ENCODE results near the gene AGA. TPM values are rescaled to one million over a fixed set of nuclear protein-coding genes. Genes with fewer than 3 reads are reported as not detected.

The AGA gene
- total and polyA plus RNA-seq, 10 donors: 7.8 to 24.2 (median 17.4) TPM

GRCh38 chr4:177384856-177385397, 57.3 kb downstream of the AGA start:
- intact Hi-C loops (cut with DNase I; ENCODE audit: low total_unique reads): no loop called here
- DNase-seq: no peak
- no peak overlapping the region for H3K27ac ChIP-seq
- H3K4me1 ChIP-seq: no peaks in the 10 kb centered on the region
- no peaks in the 10 kb centered on the region for H3K36me3 ChIP-seq
- whole genome bisulfite sequencing, 5 donors: 74 to 89% (median 82%) methylated on average over 4 of the region's 4 CpGs
- no peaks in the 10 kb centered on the region for H3K9me3 ChIP-seq
- no peaks in the 10 kb centered on the region for H3K27me3 ChIP-seq (replicated peaks in 1 of 7)
- TF ChIP-seq CTCF (IDR thresholded peaks at IDR 0.05 in 8 of 11, conservative IDR thresholded peaks at IDR 0.05 in 3 of 11) (no peak), POLR2A (IDR thresholded peaks at IDR 0.05) (no peak), POLR2AphosphoS5 (IDR thresholded peaks at IDR 0.05) (no peak)
- H3K4me3 ChIP-seq: no peak overlapping the region

- no peaks in the 10 kb centered on the region for H3K9me3 ChIP-seq
- H3K4me3 ChIP-seq: no peak overlapping the region
- H3K36me3 ChIP-seq: no peaks in the 10 kb centered on the region
- no peaks in the 10 kb centered on the region for H3K27me3 ChIP-seq (replicated peaks in 1 of 7)
- no peak for DNase-seq
- no peak for TF ChIP-seq POLR2AphosphoS5 (IDR thresholded peaks at IDR 0.05)
- no peak for TF ChIP-seq POLR2A (IDR thresholded peaks at IDR 0.05)
- no peak for TF ChIP-seq CTCF (IDR thresholded peaks at IDR 0.05 in 8 of 11, conservative IDR thresholded peaks at IDR 0.05 in 3 of 11)
- intact Hi-C loops (cut with DNase I; ENCODE audit: low total_unique reads): no loop called here
- no peak overlapping the region for H3K27ac ChIP-seq
- WGBS, 5 donors: 87 to 95% (median 92%) methylated on average over 8 to 13 of the region's 13 CpGs
- H3K4me1 ChIP-seq: no peaks in the 10 kb centered on the region
These were observed 60.4 kb downstream of the AGA start for GRCh38 chr4:177381762-177382310.

Other genes starting within 250 kb of the AGA start
- 1 to 10 TPM; 1.3 to 3.3 (median 2.9) TPM for gene NEIL3, start 132.6 kb downstream of the AGA start, total RNA-seq
- gene NEIL3, start 132.6 kb downstream of the AGA start, polyA plus RNA-seq: under 1 TPM; 0.30 to 0.85 (median 0.45) TPM